SU-DHL-6 (cell line): ENCODE data around the gene MXI1.

Source experiments
- CTCF ChIP-seq: fragments of 200-600 bp; sonication (generic); IDR thresholded peaks from one replicate; pipeline ENCODE4 v1.5.1; 2017; ENCODE audit warnings: antibody characterized with exemption, mild to moderate bottlenecking, low read length, moderate library complexity; ENCODE audit not compliant: insufficient read depth, poor library complexity, severe bottlenecking
- EZH2phosphoT487 ChIP-seq: fragments of 200-600 bp; sonication (generic), shearing (Covaris generic); conservative IDR thresholded peaks from 2 replicates; pipeline ENCODE4 v1.6.1; 2018; ENCODE audit warnings: mild to moderate bottlenecking, antibody characterized with exemption, low read length, moderate library complexity, mixed read lengths

GRCh38 chr10:110296966-110297365 is 89.6 kb downstream of the MXI1 start:
- TF ChIP-seq CTCF (no peak), EZH2phosphoT487 (no peak)
